IMR-90 (cell line): ENCODE measurements around the gene MAT2B. TPM values are rescaled to one million over a fixed set of nuclear protein-coding genes. Genes with fewer than 3 reads are reported as not detected.

Experiments
- ATAC-seq: fragments of 200-7000 bp; cut with Tn5 transposase; 2 replicates; pipeline ENCODE4 v1.9.1; 2020; ENCODE audit warnings: low read depth, mild to moderate bottlenecking, moderate library complexity
- BruUV-seq: library from RNA; stranded (reverse); fragments of 400-500 nt; replicated peaks from 2 replicates; lab custom pipeline; 2021; lab: Mats Ljungman, UMichigan
- CTCF ChIA-PET: fragments of 300-600 bp; formaldehyde crosslinking; extraction: SDS; loops from one replicate; lab custom pipeline; 2021; ENCODE audit warnings: antibody characterized with exemption; lab: Yijun Ruan, JAX
- POLR2A ChIA-PET: fragments of 300-600 bp; sonication (Branson Sonifier 250); formaldehyde crosslinking; loops from one replicate; lab custom pipeline; 2022; ENCODE audit warnings: antibody characterized with exemption; ENCODE audit not compliant: unreplicated experiment; lab: Charles Lee
- DNase-seq: peaks from one replicate; pipeline ENCODE4 v3.0.0; 2013
- H2AFZ ChIP-seq: replicated peaks from 2 replicates; pipeline ENCODE3; 2013; ENCODE audit warnings: low read length, mild to moderate bottlenecking; ENCODE audit not compliant: poor library complexity
- H2AK5ac ChIP-seq: 2 replicates; pipeline ENCODE4 v1.6.1; 2013; ENCODE audit warnings: low read depth, low read length, inconsistent platforms
- H2AK9ac ChIP-seq: replicated peaks from 2 replicates; pipeline ENCODE3; 2013; ENCODE audit warnings: mild to moderate bottlenecking, low read depth, low read length, moderate library complexity; ENCODE audit not compliant: poor library complexity
- H2BK120ac ChIP-seq: 2 replicates; pipeline ENCODE4 v1.6.1; 2013; ENCODE audit warnings: low read depth, low read length, inconsistent platforms
- H2BK15ac ChIP-seq: 3 replicates; pipeline ENCODE4 v1.6.1; 2013; ENCODE audit warnings: low read depth, low read length, inconsistent platforms
- H2BK20ac ChIP-seq: 2 replicates; pipeline ENCODE4 v1.6.1; 2013; ENCODE audit warnings: low read depth, mild to moderate bottlenecking, inconsistent platforms, low read length, moderate library complexity
- H2BK5ac ChIP-seq: 2 replicates; pipeline ENCODE4 v1.6.1; 2013; ENCODE audit warnings: mild to moderate bottlenecking, low read depth, low read length, inconsistent platforms; ENCODE audit not compliant: poor library complexity, severe bottlenecking
- H3K14ac ChIP-seq: replicated peaks from 2 replicates; pipeline ENCODE4 v1.6.1; 2013; ENCODE audit warnings: low read depth, low read length, inconsistent platforms
- H3K18ac ChIP-seq: 2 replicates; pipeline ENCODE4 v1.6.1; 2013; ENCODE audit warnings: low read depth, low read length, control low read depth
- H3K23ac ChIP-seq: 2 replicates; pipeline ENCODE4 v1.6.1; 2013; ENCODE audit warnings: low read depth, low read length, inconsistent platforms
- H3K27ac ChIP-seq: 2 replicates; pipeline ENCODE4 v1.5.1; 2013; ENCODE audit warnings: mild to moderate bottlenecking, control low read depth, low read length; ENCODE audit not compliant: insufficient read depth
- H3K27me3 ChIP-seq: 2 replicates; pipeline ENCODE4 v1.6.1; 2013; ENCODE audit warnings: low read length; ENCODE audit not compliant: control insufficient read depth, insufficient read depth
- H3K36me3 ChIP-seq: 2 replicates; pipeline ENCODE4 v1.6.1; 2013; ENCODE audit warnings: low read length, mixed read lengths; ENCODE audit not compliant: control insufficient read depth, insufficient read depth
- H3K4ac ChIP-seq: 2 replicates; pipeline ENCODE4 v1.6.1; 2013; ENCODE audit warnings: low read depth, low read length, inconsistent platforms
- H3K4me1 ChIP-seq: 2 replicates; pipeline ENCODE4 v1.6.1; 2013; ENCODE audit warnings: low read length, mixed read lengths; ENCODE audit not compliant: control insufficient read depth, insufficient read depth
- H3K4me2 ChIP-seq: 2 replicates; pipeline ENCODE4 v1.6.1; 2013; ENCODE audit warnings: low read depth, mild to moderate bottlenecking, control low read depth, low read length, moderate library complexity
- H3K4me3 ChIP-seq: 2 replicates; pipeline ENCODE4 v1.5.1; 2013; ENCODE audit warnings: low read depth, mild to moderate bottlenecking, control low read depth, low read length, moderate library complexity; ENCODE audit not compliant: insufficient read depth
- H3K56ac ChIP-seq: 2 replicates; pipeline ENCODE4 v1.6.1; 2013; ENCODE audit warnings: low read length, inconsistent platforms; ENCODE audit not compliant: insufficient read depth; ENCODE audit errors: extremely low read depth
- H3K79me1 ChIP-seq, 2 experiments: 2 replicates each; pipeline ENCODE4 v1.6.1; 2013; ENCODE audit warnings: low read length in 2 of 2, inconsistent platforms in 1 of 2, low read depth in 1 of 2
- H3K9ac ChIP-seq: 2 replicates; pipeline ENCODE4 v1.6.1; 2013; ENCODE audit warnings: low read depth, low read length, control low read depth
- H3K9me1 ChIP-seq: 2 replicates; pipeline ENCODE4 v1.6.1; 2013; ENCODE audit warnings: low read length, inconsistent platforms; ENCODE audit not compliant: insufficient read depth
- H3K9me3 ChIP-seq: 2 replicates; pipeline ENCODE4 v1.6.1; 2013; ENCODE audit warnings: low read length; ENCODE audit not compliant: control insufficient read depth, insufficient read depth
- H4K20me1 ChIP-seq: 2 replicates; pipeline ENCODE4 v1.6.1; 2013; ENCODE audit warnings: low read length, inconsistent platforms; ENCODE audit not compliant: insufficient read depth
- H4K5ac ChIP-seq: 2 replicates; pipeline ENCODE4 v1.6.1; 2013; ENCODE audit warnings: mild to moderate bottlenecking, low read depth, low read length, control low read depth
- H4K8ac ChIP-seq, 2 experiments: 2 replicates each; pipeline ENCODE4 v1.6.1; 2013; ENCODE audit warnings: low read depth in 2 of 2, low read length in 2 of 2, control low read depth in 1 of 2, inconsistent platforms in 1 of 2
- H4K91ac ChIP-seq: 2 replicates; pipeline ENCODE4 v1.6.1; 2013; ENCODE audit warnings: low read depth, low read length, inconsistent platforms; ENCODE audit not compliant: insufficient read depth
- CEBPB ChIP-seq: IDR thresholded peaks from 2 replicates; pipeline ENCODE4 v1.6.1; 2012; ENCODE audit warnings: low read depth, low read length, improper control_type of control experiment
- RFX5 ChIP-seq: IDR thresholded peaks from 2 replicates; pipeline ENCODE4 v1.8.0; 2012; ENCODE audit warnings: low read depth, mild to moderate bottlenecking, low read length, moderate library complexity
- WGBS, 2 experiments: methylation state at CpG; one replicate each; pipeline versions ENCODE4 v1.1.5 to v1.1.7; 2013; ENCODE audit warnings: missing lambda C conversion rate in 2 of 2; ENCODE audit not compliant: insufficient read length in 1 of 2; ENCODE audit errors: extremely low coverage in 2 of 2; 5-methylcytosine and 5-hydroxymethylcytosine counted together
- dilution Hi-C: fragments of 300-500 bp; cut with HindIII; formaldehyde crosslinking; loops from one replicate; pipeline ENCODE4 v1.14.3; 2018; ENCODE audit warnings: low sequenced_read_pairs; ENCODE audit not compliant: unreplicated experiment
- in situ Hi-C: fragments of 300-500 bp; cut with MboI; formaldehyde crosslinking; loops from 3 replicates; pipeline ENCODE4 v1.14.3; 2019; ENCODE audit warnings: low sequenced_read_pairs, inconsistent platforms, mixed read lengths
- intact Hi-C: fragments of 100-400 bp; cut with micrococcal nuclease; formaldehyde crosslinking; loops from 2 replicates; pipeline ENCODE4 v1.10.0; 2022
- polyA plus RNA-seq, 3 experiments: library from polyadenylated mRNA; depleted of rRNA; stranded (reverse); fragments of >200 nt; gene quantifications; 2 replicates each; pipeline ENCODE4 v1.2.3, GENCODE V29; 2012; ENCODE audit warnings: low replicate concordance in 1 of 3
- total RNA-seq: library from RNA; depleted of rRNA; stranded (reverse); fragments of >200 nt; gene quantifications from 2 replicates; pipeline ENCODE4 v1.2.3, GENCODE V29; 2012

The MAT2B gene
- total and polyA plus RNA-seq, 2 of the 4 experiments (the other 2 are of a cell fraction), result 41.7 to 80.3 TPM

DNA sequence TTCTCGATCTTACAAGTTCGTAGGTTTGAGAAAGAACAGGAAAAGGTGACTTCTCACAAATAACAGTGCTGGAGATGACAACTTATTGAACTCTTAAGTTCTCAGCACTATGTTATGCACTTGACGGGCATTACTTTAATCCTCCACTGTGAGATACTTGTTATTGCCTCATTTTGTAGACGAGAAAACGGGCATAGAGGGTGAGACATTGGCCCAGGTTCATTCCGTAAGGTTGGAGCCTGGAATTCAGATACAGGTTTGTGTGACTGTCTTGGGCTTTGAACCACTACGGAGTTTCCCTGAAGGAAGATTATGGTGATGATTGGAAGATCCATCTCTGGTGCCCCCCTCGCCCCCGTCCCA is 657 bp downstream of the MAT2B start:
- H3K27ac ChIP-seq, result peak overlapping the region; percentile 85
- no peaks in the 10 kb centered on the region for H3K9me3 ChIP-seq
- H3K4me1 ChIP-seq, result peaks cover 2% of the 10 kb centered on the region
- peak overlapping the region; percentile 70; the same call in 1 of the 2 replicates for H4K5ac ChIP-seq
- H3K4ac ChIP-seq, result peak overlapping the region; percentile 34
- H3K4me2 ChIP-seq, result peak overlapping the region; percentile 95
- H2BK5ac ChIP-seq, result peak overlapping the region; percentile 84
- H3K56ac ChIP-seq, result peak overlapping the region; percentile 73
- no peaks in the 10 kb centered on the region for H3K27me3 ChIP-seq
- H3K9me1 ChIP-seq, result no peaks in the 10 kb centered on the region
- H2BK15ac ChIP-seq, result peak overlapping the region; percentile 36; the same call in 1 of the 3 replicates
- ATAC-seq, result no peak
- BruUV-seq, result TSS peak; percentile 38
- intact Hi-C loops, result no loop called here
- peak overlapping the region; percentile 74 for H3K4me3 ChIP-seq
- peak overlapping the region; percentile 61 for H3K18ac ChIP-seq
- no peaks in the 10 kb centered on the region for H3K36me3 ChIP-seq
- H2AK9ac ChIP-seq, result peak overlapping the region; percentile 77
- peaks cover 0 to 16% of the 10 kb centered on the region in 2 experiments; a peak in 2 of 4 replicates for H3K79me1 ChIP-seq
- DNase-seq, result no peak
- H3K14ac ChIP-seq, result peak overlapping the region; percentile 35
- peak overlapping the region in 1 of 2 experiments; percentile 33; a peak in 1 of 4 replicates for H4K8ac ChIP-seq
- H2AFZ ChIP-seq, result no peak overlapping the region
- H2AK5ac ChIP-seq, result 0 out of 2 replicates have a peak overlapping the region, but pooled peaks have one; percentile 36
- no peak overlapping the region for H2BK20ac ChIP-seq
- peak overlapping the region; percentile 71; the same call in 1 of the 2 replicates for H4K91ac ChIP-seq
- CTCF ChIA-PET, result no interaction called here
- no CpG with 5 or more reads among the region's 9 CpGs for WGBS, 2 experiments
- H3K9ac ChIP-seq, result peak overlapping the region; percentile 91
- H3K23ac ChIP-seq, result peak overlapping the region; percentile 73
- in situ Hi-C loops, result no loop called here
- peak overlapping the region; percentile 28; the same call in 1 of the 2 replicates for H2BK120ac ChIP-seq
- dilution Hi-C loops, result no loop called here
- POLR2A ChIA-PET, result no interaction called here
- TF ChIP-seq CEBPB (peak; percentile 50), RFX5 (no peak)
- H4K20me1 ChIP-seq, result peaks cover 13% of the 10 kb centered on the region; the same call in 1 of the 2 replicates
